GM13976 (cell line): ENCODE results near the gene ZNRF4.

Experiments used
- DNase-seq: peaks from one replicate; pipeline ENCODE4 v3.0.0; 2012; ENCODE audit warnings: low spot score
- in situ Hi-C: fragments of 300-500 bp; cut with MboI; formaldehyde crosslinking; loops from one replicate; pipeline ENCODE4 v1.12.0; 2022; ENCODE audit warnings: low sequenced_read_pairs, mixed read lengths, inconsistent platforms; ENCODE audit not compliant: unreplicated experiment
- TF ChIP-seq, protein P1 (sequence below): IDR thresholded peaks from 2 replicates; pipeline ENCODE4 v1.5.1; 2012; ENCODE audit warnings: borderline replicate concordance, mild to moderate bottlenecking; ENCODE audit not compliant: insufficient read depth; ENCODE audit errors: extremely low read depth, missing control alignments, control extremely low read depth

ZNRF4 gene

DNA sequence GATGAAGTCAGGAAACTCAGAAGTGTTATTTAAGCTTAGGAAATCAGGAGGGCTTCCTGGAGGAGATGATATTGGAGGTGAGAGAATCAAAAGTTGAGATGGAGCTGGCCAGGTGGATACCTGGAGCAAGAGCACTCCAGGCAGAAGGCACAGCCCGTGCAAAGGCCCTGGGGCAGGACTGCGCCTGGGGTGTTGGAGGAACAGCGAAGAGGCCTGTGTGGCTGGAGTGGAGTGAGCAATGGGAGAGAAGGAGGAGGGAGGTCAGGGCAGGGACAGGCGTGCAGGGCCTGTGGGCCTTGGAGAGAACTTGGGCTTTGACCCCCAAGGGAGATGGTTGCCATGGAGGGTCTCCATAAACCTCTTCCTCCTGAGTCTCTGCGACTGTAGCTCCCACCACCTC is 42.1 kb downstream of the ZNRF4 start:
- no peak for DNase-seq
- in situ Hi-C loops = no loop called here
- TF ChIP-seq, protein P1, sequence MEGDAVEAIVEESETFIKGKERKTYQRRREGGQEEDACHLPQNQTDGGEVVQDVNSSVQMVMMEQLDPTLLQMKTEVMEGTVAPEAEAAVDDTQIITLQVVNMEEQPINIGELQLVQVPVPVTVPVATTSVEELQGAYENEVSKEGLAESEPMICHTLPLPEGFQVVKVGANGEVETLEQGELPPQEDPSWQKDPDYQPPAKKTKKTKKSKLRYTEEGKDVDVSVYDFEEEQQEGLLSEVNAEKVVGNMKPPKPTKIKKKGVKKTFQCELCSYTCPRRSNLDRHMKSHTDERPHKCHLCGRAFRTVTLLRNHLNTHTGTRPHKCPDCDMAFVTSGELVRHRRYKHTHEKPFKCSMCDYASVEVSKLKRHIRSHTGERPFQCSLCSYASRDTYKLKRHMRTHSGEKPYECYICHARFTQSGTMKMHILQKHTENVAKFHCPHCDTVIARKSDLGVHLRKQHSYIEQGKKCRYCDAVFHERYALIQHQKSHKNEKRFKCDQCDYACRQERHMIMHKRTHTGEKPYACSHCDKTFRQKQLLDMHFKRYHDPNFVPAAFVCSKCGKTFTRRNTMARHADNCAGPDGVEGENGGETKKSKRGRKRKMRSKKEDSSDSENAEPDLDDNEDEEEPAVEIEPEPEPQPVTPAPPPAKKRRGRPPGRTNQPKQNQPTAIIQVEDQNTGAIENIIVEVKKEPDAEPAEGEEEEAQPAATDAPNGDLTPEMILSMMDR = no peak

DNA sequence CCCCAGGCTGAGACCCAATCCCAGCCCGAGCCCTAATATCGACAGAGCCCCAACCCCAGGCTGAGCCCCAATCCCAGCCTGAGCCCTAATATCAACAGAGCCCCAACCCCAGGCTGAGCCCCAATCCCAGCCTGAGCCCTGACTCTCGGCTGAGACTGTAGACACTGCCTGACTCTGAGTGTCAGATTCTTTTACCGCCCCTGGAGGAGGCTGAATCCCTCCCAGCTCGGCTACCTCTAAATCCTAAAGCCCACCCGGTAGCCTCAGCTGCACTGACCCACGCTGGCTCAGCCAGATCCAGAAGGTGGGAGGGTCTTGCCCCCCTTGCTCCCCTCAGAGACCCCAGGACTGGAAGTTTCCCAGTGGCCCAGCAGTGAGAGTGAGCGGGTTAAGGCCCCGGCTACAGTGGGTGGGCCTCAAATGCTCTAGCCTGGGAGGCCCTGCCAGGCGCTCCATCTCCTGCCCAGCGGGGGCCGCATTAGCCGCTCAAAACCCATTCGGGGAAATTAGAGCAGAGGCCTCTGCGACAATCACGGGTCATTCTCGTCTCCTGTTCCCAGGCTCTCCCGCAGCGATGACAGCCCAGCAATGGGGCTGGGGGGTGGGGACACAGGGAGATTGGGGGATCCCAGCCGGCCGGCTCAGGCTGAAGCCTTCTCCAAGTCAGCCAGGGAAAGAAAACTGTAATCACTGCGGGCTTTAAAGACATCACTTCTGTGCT is 43.8 kb downstream of the ZNRF4 start:
- no peak for DNase-seq
- in situ Hi-C loops = no loop called here
- TF ChIP-seq, protein P1 = no peak

DNA sequence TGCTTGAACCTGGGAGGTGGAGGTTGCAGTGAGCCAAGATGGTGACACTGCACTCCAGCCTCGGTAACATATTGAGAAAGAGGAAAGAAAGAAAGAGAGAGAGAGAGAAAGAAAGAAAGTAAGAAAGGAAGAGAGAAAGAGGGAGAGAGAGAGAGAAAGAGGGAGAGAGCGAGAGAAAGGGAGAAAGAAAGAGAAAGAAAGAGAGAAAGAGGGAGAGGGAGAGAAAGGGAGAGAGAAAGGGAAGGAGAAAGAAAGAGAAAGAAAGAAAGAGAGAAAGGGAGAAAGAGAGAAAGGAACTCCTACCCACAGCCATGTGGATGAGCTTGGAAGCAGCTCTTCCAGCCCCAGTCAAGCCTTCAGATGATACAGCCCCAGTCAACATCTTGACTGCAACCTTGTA is 46.7 kb downstream of the ZNRF4 start:
- no peak for DNase-seq
- in situ Hi-C loops = no loop called here
- TF ChIP-seq, protein P1 = no peak

DNA sequence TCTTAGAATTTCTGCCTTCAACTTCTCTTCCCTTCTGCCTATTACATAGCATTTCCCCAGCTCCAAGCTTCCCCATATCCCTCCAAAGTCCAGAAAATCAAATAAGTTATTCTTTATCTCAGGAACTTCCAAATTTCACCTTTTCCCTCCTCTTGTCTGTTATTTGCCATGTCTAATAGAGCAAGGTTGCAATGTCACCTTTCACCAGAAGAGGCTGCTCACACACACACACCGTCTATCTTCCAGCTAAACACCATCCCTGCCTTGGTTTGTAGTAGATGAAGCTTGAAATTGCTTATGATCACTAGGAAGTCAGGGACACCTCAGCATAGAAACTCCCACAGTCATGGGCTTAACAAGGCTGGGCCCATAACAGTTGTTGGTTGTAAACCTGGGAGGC is 48.4 kb downstream of the ZNRF4 start:
- TF ChIP-seq, protein P1 = no peak
- in situ Hi-C loops = no loop called here
- DNase-seq = no peak

DNA sequence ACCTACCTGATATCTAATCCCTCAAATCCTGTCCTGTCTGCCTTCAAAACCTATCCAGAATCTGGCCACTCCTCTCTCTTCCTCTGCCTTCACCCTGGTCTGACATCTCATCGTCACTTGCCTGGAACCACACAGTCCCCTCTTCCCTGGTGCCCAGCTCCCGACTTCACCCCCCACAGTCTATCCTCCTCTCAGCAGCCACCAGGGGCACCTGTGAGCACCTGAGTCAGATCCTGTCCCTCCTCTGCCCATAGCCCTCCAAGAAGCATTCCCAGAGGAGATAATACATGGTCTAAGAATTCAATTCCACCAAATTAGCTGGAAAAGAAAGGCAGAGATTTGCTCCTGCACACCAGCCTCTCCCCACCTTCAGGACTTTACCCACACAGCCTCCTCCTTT is 48.9 kb downstream of the ZNRF4 start:
- TF ChIP-seq, protein P1 = no peak
- DNase-seq = no peak
- in situ Hi-C loops = no loop called here
